Measurements from ENCODE around the gene DDX39B. TPM values are rescaled to one million over a fixed set of nuclear protein-coding genes. Genes with fewer than 3 reads are reported as not detected.

Gene DDX39B
- total and polyA plus RNA-seq, 2 of the 8 experiments (the other 6 are each of a cell fraction or from before 2014, with no cell fraction given): 780 to 1,164 TPM

- TF ChIP-seq, protein P1, sequence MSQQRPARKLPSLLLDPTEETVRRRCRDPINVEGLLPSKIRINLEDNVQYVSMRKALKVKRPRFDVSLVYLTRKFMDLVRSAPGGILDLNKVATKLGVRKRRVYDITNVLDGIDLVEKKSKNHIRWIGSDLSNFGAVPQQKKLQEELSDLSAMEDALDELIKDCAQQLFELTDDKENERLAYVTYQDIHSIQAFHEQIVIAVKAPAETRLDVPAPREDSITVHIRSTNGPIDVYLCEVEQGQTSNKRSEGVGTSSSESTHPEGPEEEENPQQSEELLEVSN (IDR thresholded peaks at IDR 0.05): no peak
- no peak for TF ChIP-seq MAFK (IDR thresholded peaks at IDR 0.05; ENCODE audit: low read depth, low read length)
- no peak for TF ChIP-seq RNF2 (IDR thresholded peaks at IDR 0.05; ENCODE audit: borderline replicate concordance, low read depth, low read length, missing control alignments, poor library complexity, severe bottlenecking)
Observed at GRCh38 chr6:31532644-31533454, 9.0 kb downstream of the DDX39B start (continued).

All from H1 (cell line).